GM23338 (cell line): Measurements from ENCODE around the gene AGAP3.

Experiments
- CREB1 ChIP-seq: fragments of 250-450 bp; sonication (Bioruptor Pico); IDR thresholded peaks from 2 replicates; pipeline ENCODE4 v1.5.0; 2020; ENCODE audit warnings: low read depth, mild to moderate bottlenecking, moderate library complexity
- CTCF ChIP-seq, 2 experiments: fragments of 200-600 bp in 1 of 2; sonication (generic) in 1 of 2; conservative IDR thresholded peaks; 2 replicates each; pipeline versions ENCODE4 v1.5.1 to v1.6.1; 2016 to 2017; ENCODE audit warnings: antibody characterized with exemption in 2 of 2, low read depth in 2 of 2, mild to moderate bottlenecking in 2 of 2, moderate library complexity in 1 of 2
- ETS1 ChIP-seq: IDR thresholded peaks from 2 replicates; pipeline ENCODE4 v1.6.1; 2016; ENCODE audit warnings: antibody characterized with exemption
- EZH2 ChIP-seq: fragments of 200-600 bp; sonication (generic); IDR thresholded peaks from one replicate; pipeline ENCODE4 v1.8.0; 2017; ENCODE audit warnings: antibody characterized with exemption, mild to moderate bottlenecking, low read depth; ENCODE audit not compliant: unreplicated experiment
- EZH2phosphoT487 ChIP-seq: fragments of 200-600 bp; sonication (generic); IDR thresholded peaks from one replicate; pipeline ENCODE4 v1.8.1; 2018; ENCODE audit warnings: antibody characterized with exemption; ENCODE audit not compliant: unreplicated experiment
- JUNB ChIP-seq: IDR thresholded peaks from one replicate; pipeline ENCODE4 v1.6.1; 2016; ENCODE audit warnings: antibody characterized with exemption; ENCODE audit not compliant: unreplicated experiment
- NANOG ChIP-seq: IDR thresholded peaks from 2 replicates; pipeline ENCODE4 v1.6.1; 2016; ENCODE audit warnings: antibody characterized with exemption, borderline replicate concordance
- POLR2AphosphoS5 ChIP-seq: IDR thresholded peaks from 2 replicates; pipeline ENCODE4 v1.6.1; 2016; ENCODE audit warnings: antibody characterized with exemption, low read depth
- REST ChIP-seq: IDR thresholded peaks from one replicate; pipeline ENCODE4 v1.6.1; 2018; ENCODE audit warnings: antibody characterized with exemption; ENCODE audit not compliant: unreplicated experiment
- STAT1 ChIP-seq: IDR thresholded peaks from one replicate; pipeline ENCODE4 v1.6.1; 2016; ENCODE audit warnings: antibody characterized with exemption; ENCODE audit not compliant: unreplicated experiment
- ZNF114 ChIP-seq: fragments of 250-450 bp; sonication (Bioruptor Pico); IDR thresholded peaks from 2 replicates; pipeline ENCODE4 v1.5.0; 2020; ENCODE audit warnings: mild to moderate bottlenecking, moderate library complexity
- ZNF331 ChIP-seq: fragments of 250-450 bp; sonication (Bioruptor Pico); IDR thresholded peaks from 2 replicates; pipeline ENCODE4 v1.5.0; 2020; ENCODE audit warnings: low read depth, mild to moderate bottlenecking, moderate library complexity
- ZNF462 ChIP-seq: fragments of 250-450 bp; sonication (Bioruptor Pico); IDR thresholded peaks from 2 replicates; pipeline ENCODE4 v1.5.0; 2020; ENCODE audit warnings: mild to moderate bottlenecking, moderate library complexity

- no peak for TF ChIP-seq POLR2AphosphoS5
- peak; percentile 24 to 29 for TF ChIP-seq CTCF (conservative IDR thresholded peaks at IDR 0.05; ENCODE audit: low read depth in 2 of 2)
- TF ChIP-seq JUNB = no peak
- TF ChIP-seq EZH2 = no peak
- TF ChIP-seq EZH2phosphoT487 = no peak
- no peak for TF ChIP-seq ZNF114 (CRISPR knock-in tag)
- TF ChIP-seq REST = no peak
- no peak for TF ChIP-seq CREB1 (CRISPR knock-in tag)
- TF ChIP-seq ZNF462 = no peak
- TF ChIP-seq ETS1 = no peak
- TF ChIP-seq NANOG = no peak
- no peak for TF ChIP-seq ZNF331 (CRISPR knock-in tag)
- TF ChIP-seq STAT1 = no peak
Measured at GRCh38 chr7:151056666-151057505, 29.4 kb upstream of the AGAP3 start.
